Keratinocyte (primary cell): Measurements from ENCODE around the gene GRIA1. TPM values are rescaled to one million over a fixed set of nuclear protein-coding genes. Genes with fewer than 3 reads are reported as not detected.

Experiments
- DNase-seq: peaks from one replicate; pipeline ENCODE4 v3.0.0-alpha.2; 2011; ENCODE audit warnings: low read depth, missing footprints, low spot score
- FAIRE-seq: peaks from 2 replicates; lab custom pipeline; 2011; peaks lifted over from hg19 to GRCh38; lab: Jason Lieb, UNC
- H2AFZ ChIP-seq: 2 replicates; pipeline ENCODE4 v1.6.0; 2012; ENCODE audit warnings: low read length, control low read depth, inconsistent platforms; ENCODE audit not compliant: control insufficient read depth
- H3K27ac ChIP-seq: 2 replicates; pipeline ENCODE4 v1.5.1; 2011; ENCODE audit warnings: low read length; ENCODE audit not compliant: control insufficient read depth, insufficient read depth
- H3K27me3 ChIP-seq: 3 replicates; pipeline ENCODE4 v1.6.0; 2011; ENCODE audit warnings: low read length; ENCODE audit not compliant: control insufficient read depth, insufficient read depth; ENCODE audit errors: extremely low read depth
- H3K36me3 ChIP-seq, 2 experiments: 2 replicates in 1 of 2; 3 replicates in 1 of 2; pipeline ENCODE4 v1.5.1; 2011; ENCODE audit warnings: low read length in 2 of 2, mild to moderate bottlenecking in 1 of 2; ENCODE audit not compliant: control insufficient read depth in 2 of 2, insufficient read depth in 2 of 2; ENCODE audit errors: extremely low read depth in 1 of 2
- H3K4me1 ChIP-seq: 3 replicates; pipeline ENCODE4 v1.5.1; 2011; ENCODE audit warnings: low read length; ENCODE audit not compliant: control insufficient read depth, insufficient read depth; ENCODE audit errors: extremely low read depth
- H3K4me2 ChIP-seq: 3 replicates; pipeline ENCODE4 v1.6.0; 2011; ENCODE audit warnings: low read depth, low read length; ENCODE audit not compliant: control insufficient read depth, insufficient read depth; ENCODE audit errors: extremely low read depth
- H3K4me3 ChIP-seq, 3 experiments: fragments of 200-600 bp in 1 of 3; sonication (generic) in 1 of 3; 2 replicates in 2 of 3; 3 replicates in 1 of 3; pipeline ENCODE4 v1.5.1; 2011 to 2016; ENCODE audit warnings: low read length in 3 of 3, mild to moderate bottlenecking in 3 of 3, control low read depth in 2 of 3, inconsistent platforms in 1 of 3, low read depth in 1 of 3, mixed read lengths in 1 of 3, mixed run types in 1 of 3, moderate library complexity in 1 of 3; ENCODE audit not compliant: control insufficient read depth in 2 of 3, insufficient read depth in 2 of 3; ENCODE audit errors: extremely low read depth in 1 of 3
- H3K79me2 ChIP-seq: 2 replicates; pipeline ENCODE4 v1.6.0; 2012; ENCODE audit warnings: low read length; ENCODE audit not compliant: control insufficient read depth, insufficient read depth
- H3K9ac ChIP-seq: 3 replicates; pipeline ENCODE4 v1.6.0; 2011; ENCODE audit warnings: low read length; ENCODE audit not compliant: control insufficient read depth, insufficient read depth; ENCODE audit errors: extremely low read depth
- H3K9me1 ChIP-seq: 3 replicates; pipeline ENCODE4 v1.6.0; 2011; ENCODE audit warnings: low read length; ENCODE audit not compliant: control insufficient read depth, insufficient read depth; ENCODE audit errors: extremely low read depth
- H3K9me3 ChIP-seq: 2 replicates; pipeline ENCODE4 v1.5.1; 2012; ENCODE audit warnings: low read depth, low read length; ENCODE audit not compliant: control insufficient read depth
- H4K20me1 ChIP-seq: 3 replicates; pipeline ENCODE4 v1.6.0; 2011; ENCODE audit warnings: low read length; ENCODE audit not compliant: control insufficient read depth, insufficient read depth; ENCODE audit errors: extremely low read depth
- EZH2 ChIP-seq: IDR thresholded peaks from one replicate; pipeline ENCODE4 v1.6.1; 2012; ENCODE audit warnings: inconsistent platforms, mild to moderate bottlenecking, low read length, moderate library complexity
- dilution Hi-C: fragments of 300-500 bp; cut with MboI; formaldehyde crosslinking; loops from one replicate; pipeline ENCODE4 v1.7.0; 2020; ENCODE audit warnings: low sequenced_read_pairs; ENCODE audit not compliant: extremely low pct_ligation_motif_present
- polyA plus RNA-seq, 5 experiments: library from polyadenylated mRNA; depleted of rRNA in 3 of 5; stranded (reverse) in 3 of 5; stranded (forward) in 1 of 5; unstranded in 1 of 5; fragments of >200 nt; gene quantifications; 1 replicate in 1 of 5; 2 replicates in 3 of 5; 3 replicates in 1 of 5; pipeline versions ENCODE4 v1.2.1 to v1.2.3, GENCODE V29; 2011 to 2012; ENCODE audit warnings: missing spikeins in 2 of 5, low read depth in 1 of 5, low replicate concordance in 1 of 5
- TF ChIP-seq, protein P1 (sequence below), 3 experiments: IDR thresholded peaks in 1 of 3; conservative IDR thresholded peaks in 1 of 3; optimal IDR thresholded peaks in 1 of 3; 2 replicates in 2 of 3; 3 replicates in 1 of 3; pipeline versions ENCODE3 to v1.5.1; 2011; ENCODE audit warnings: low read length in 3 of 3, mild to moderate bottlenecking in 3 of 3, moderate library complexity in 2 of 3, control low read depth in 1 of 3, inconsistent platforms in 1 of 3; ENCODE audit not compliant: insufficient read depth in 2 of 3; ENCODE audit errors: extremely low read depth in 1 of 3

GRIA1 gene
- polyA plus RNA-seq, 1 donor (not counting 4 experiments of a cell fraction or from before 2014, with no cell fraction given) = not detected

- Histone ChIP-seq H3K36me3 (no peaks in the 10 kb centered on the region), H3K27ac (no peak overlapping the region), H4K20me1 (no peaks in the 10 kb centered on the region), H3K9me3 (no peaks in the 10 kb centered on the region), H3K4me3 (no peak overlapping the region), H3K4me1 (peaks cover 2% of the 10 kb centered on the region), H3K9me1 (no peaks in the 10 kb centered on the region), H2AFZ (no peak overlapping the region), H3K9ac (no peak overlapping the region), H3K4me2 (no peak overlapping the region), H3K27me3 (no peaks in the 10 kb centered on the region), H3K79me2 (no peaks in the 10 kb centered on the region)
- FAIRE-seq (no peak), DNase-seq (no peak)
- TF ChIP-seq, protein P1, sequence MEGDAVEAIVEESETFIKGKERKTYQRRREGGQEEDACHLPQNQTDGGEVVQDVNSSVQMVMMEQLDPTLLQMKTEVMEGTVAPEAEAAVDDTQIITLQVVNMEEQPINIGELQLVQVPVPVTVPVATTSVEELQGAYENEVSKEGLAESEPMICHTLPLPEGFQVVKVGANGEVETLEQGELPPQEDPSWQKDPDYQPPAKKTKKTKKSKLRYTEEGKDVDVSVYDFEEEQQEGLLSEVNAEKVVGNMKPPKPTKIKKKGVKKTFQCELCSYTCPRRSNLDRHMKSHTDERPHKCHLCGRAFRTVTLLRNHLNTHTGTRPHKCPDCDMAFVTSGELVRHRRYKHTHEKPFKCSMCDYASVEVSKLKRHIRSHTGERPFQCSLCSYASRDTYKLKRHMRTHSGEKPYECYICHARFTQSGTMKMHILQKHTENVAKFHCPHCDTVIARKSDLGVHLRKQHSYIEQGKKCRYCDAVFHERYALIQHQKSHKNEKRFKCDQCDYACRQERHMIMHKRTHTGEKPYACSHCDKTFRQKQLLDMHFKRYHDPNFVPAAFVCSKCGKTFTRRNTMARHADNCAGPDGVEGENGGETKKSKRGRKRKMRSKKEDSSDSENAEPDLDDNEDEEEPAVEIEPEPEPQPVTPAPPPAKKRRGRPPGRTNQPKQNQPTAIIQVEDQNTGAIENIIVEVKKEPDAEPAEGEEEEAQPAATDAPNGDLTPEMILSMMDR (optimal IDR thresholded peaks at IDR 0.05 in 1 of 3, IDR thresholded peaks at IDR 0.05 in 1 of 3, conservative IDR thresholded peaks at IDR 0.05 in 1 of 3; ENCODE audit: extremely low read depth in 1 of 3, insufficient read depth in 2 of 3, low read length in 3 of 3) = no peak
- no peak for TF ChIP-seq EZH2
- dilution Hi-C loops = no loop called here
Observed at GRCh38 chr5:153517241-153517611, 26.8 kb downstream of the GRIA1 start.

- no peaks in the 10 kb centered on the region for H3K79me2 ChIP-seq
- H3K4me2 ChIP-seq = no peak overlapping the region
- H3K27me3 ChIP-seq = no peaks in the 10 kb centered on the region
- TF ChIP-seq, protein P1 (optimal IDR thresholded peaks at IDR 0.05 in 1 of 3, IDR thresholded peaks at IDR 0.05 in 1 of 3, conservative IDR thresholded peaks at IDR 0.05 in 1 of 3; ENCODE audit: extremely low read depth in 1 of 3, insufficient read depth in 2 of 3, low read length in 3 of 3) = no peak
- TF ChIP-seq EZH2 = no peak
- DNase-seq = no peak
- no peaks in the 10 kb centered on the region for H4K20me1 ChIP-seq
- no peaks in the 10 kb centered on the region for H3K9me3 ChIP-seq
- H3K9ac ChIP-seq = no peak overlapping the region
- no peak overlapping the region for H2AFZ ChIP-seq
- H3K4me1 ChIP-seq = peaks cover 10% of the 10 kb centered on the region
- no peaks in the 10 kb centered on the region for H3K36me3 ChIP-seq
- no peak overlapping the region for H3K27ac ChIP-seq
- dilution Hi-C loops = no loop called here
- no peak for FAIRE-seq
- no peaks in the 10 kb centered on the region for H3K9me1 ChIP-seq
- no peak overlapping the region for H3K4me3 ChIP-seq
Observed at GRCh38 chr5:153520137-153520536, 29.7 kb downstream of the GRIA1 start.
